WTC11 (cell line): ENCODE data around the gene CLHC1.

ENCODE experiments used
- CTCF ChIP-seq: fragments of 200-600 bp; IDR thresholded peaks from 2 replicates; pipeline ENCODE4 v1.8.0; 2022; ENCODE audit warnings: antibody characterized with exemption
- E2F1 ChIP-seq: sonication (generic); formaldehyde crosslinking; IDR thresholded peaks from 2 replicates; pipeline ENCODE4 v1.8.0; 2022; ENCODE audit warnings: mild to moderate bottlenecking, missing genetic modification reagents
- MAX ChIP-seq: sonication (generic); formaldehyde crosslinking; IDR thresholded peaks from 2 replicates; pipeline ENCODE4 v1.8.0; 2022; ENCODE audit warnings: mild to moderate bottlenecking, missing genetic modification reagents
- SMAD3 ChIP-seq: sonication (generic); formaldehyde crosslinking; IDR thresholded peaks from 2 replicates; pipeline ENCODE4 v1.8.0; 2022; ENCODE audit warnings: missing genetic modification reagents, mild to moderate bottlenecking, borderline replicate concordance

GRCh38 chr2:55228226-55228563 lies 3.9 kb downstream of the CLHC1 start:
- no peak for TF ChIP-seq CTCF
- no peak for TF ChIP-seq MAX (CRISPR knock-in tag)
- no peak for TF ChIP-seq SMAD3 (CRISPR knock-in tag)
- no peak for TF ChIP-seq E2F1 (CRISPR knock-in tag)
